ENCODE results near the gene AXDND1. TPM values are rescaled to one million over a fixed set of nuclear protein-coding genes. Genes with fewer than 3 reads are reported as not detected.

Gene AXDND1
- total and polyA plus RNA-seq, 2 of the 8 experiments (the other 6 are each of a cell fraction or from before 2014, with no cell fraction given), result 0.61 TPM; not detected in 1

GRCh38 chr1:179598631-179599030, 232.9 kb downstream of the AXDND1 start:
- Histone ChIP-seq H3K23ac (ENCODE audit: insufficient read length) (no peak overlapping the region), H3K27me3 (replicated peaks in 1 of 4; ENCODE audit: control insufficient read depth in 3 of 4, extremely low read depth in 1 of 4, insufficient read depth in 3 of 4, low read length in 3 of 4) (no peaks in the 10 kb centered on the region), H2BK12ac (ENCODE audit: low read depth, low read length) (no peak overlapping the region), H3K23me2 (ENCODE audit: low read depth, low read length) (no peaks in the 10 kb centered on the region), H4K8ac (ENCODE audit: extremely low read depth, insufficient read depth, low read length) (no peak overlapping the region), H3K79me1 (ENCODE audit: low read depth, low read length) (no peaks in the 10 kb centered on the region), H3K14ac (ENCODE audit: insufficient read length) (no peak overlapping the region), H3K18ac (ENCODE audit: extremely low read depth, low read length) (no peak overlapping the region), H3K56ac (replicated peaks; ENCODE audit: insufficient read length, low read depth, low read length) (no peak overlapping the region), H3K4me1 (replicated peaks in 1 of 4; ENCODE audit: control insufficient read depth in 3 of 4, insufficient read depth in 4 of 4, low read length in 3 of 4) (no peaks in the 10 kb centered on the region), H2BK15ac (ENCODE audit: low read length) (no peak overlapping the region), H2AK5ac (ENCODE audit: low read depth, low read length) (no peak overlapping the region), H3K79me2 (ENCODE audit: control insufficient read depth in 1 of 2, insufficient read depth in 2 of 2, low read length in 2 of 2) (no peaks in the 10 kb centered on the region), H2BK120ac (replicated peaks; ENCODE audit: low read depth, low read length) (no peak overlapping the region), H3K4me2 (ENCODE audit: insufficient read depth in 1 of 2, low read depth in 2 of 2, low read length in 2 of 2) (no peak overlapping the region), H2BK20ac (ENCODE audit: low read length) (no peak overlapping the region), H4K91ac (replicated peaks; ENCODE audit: insufficient read length, low read length) (no peak overlapping the region), H3K4ac (replicated peaks; ENCODE audit: insufficient read length, low read depth, low read length) (no peak overlapping the region), H2BK5ac (ENCODE audit: low read depth, low read length) (no peak overlapping the region), H4K5ac (ENCODE audit: insufficient read length, low read depth, low read length) (no peak overlapping the region), H3K9me3 (ENCODE audit: insufficient read depth in 2 of 2, low read depth in 1 of 2, low read length in 1 of 2) (no peaks in the 10 kb centered on the region), H3K36me3 (ENCODE audit: control insufficient read depth in 2 of 4, insufficient read depth in 4 of 4, low read length in 3 of 4) (no peaks in the 10 kb centered on the region), H3K27ac (ENCODE audit: low read depth, low read length) (no peak overlapping the region), H2AFZ (ENCODE audit: low read length) (no peak overlapping the region), H3K4me3 (ENCODE audit: extremely low read depth in 1 of 4, insufficient read depth in 2 of 4, low read depth in 3 of 4, low read length in 4 of 4) (no peak overlapping the region), H3K9ac (replicated peaks in 1 of 4; ENCODE audit: extremely low read depth in 1 of 4, low read depth in 3 of 4, low read length in 3 of 4) (no peak overlapping the region), H4K20me1 (replicated peaks in 1 of 2; ENCODE audit: control insufficient read depth in 1 of 2, insufficient read depth in 2 of 2, low read length in 2 of 2) (no peaks in the 10 kb centered on the region)
- DNase-seq (ENCODE audit: low read depth in 1 of 2, low spot score in 2 of 2) (no peak), FAIRE-seq (no peak)
- POLR2A ChIA-PET (ENCODE audit: partially characterized antibody), result interaction anchor here (0.5 to 0.6 kb wide), 2 partner anchors 143 to 229 kb away, joined by 3 read pairs; no protein-coding TSS in a partner anchor
- CTCF ChIA-PET (ENCODE audit: partially characterized antibody), result interaction anchor here (0.7 to 2.1 kb wide), 10 partner anchors 9 to 270 kb away, joined by 3 to 6 read pairs (median 3); no protein-coding TSS in a partner anchor
- WGBS, 2 experiments (ENCODE audit: extremely low coverage in 1 of 2, insufficient coverage in 1 of 2, insufficient read length in 1 of 2, insufficient replicate concordance in 2 of 2, low coverage in 1 of 2, low lambda C conversion rate in 2 of 2, missing lambda C conversion rate in 1 of 2), result 92% methylated on average over 1 of the region's 1 CpG; no CpG with 5 or more reads in 1 of the 2 experiments
- no peak for TF ChIP-seq BCL11A (IDR thresholded peaks at IDR 0.05; ENCODE audit: low read depth in 2 of 2, low read length in 2 of 2)
- no peak for TF ChIP-seq RFX5 (IDR thresholded peaks at IDR 0.05; ENCODE audit: borderline replicate concordance, low read depth, low read length)
- no peak for TF ChIP-seq SUZ12 (IDR thresholded peaks at IDR 0.05; ENCODE audit: low read length)
- no peak for TF ChIP-seq BRCA1 (IDR thresholded peaks at IDR 0.05; ENCODE audit: low read depth, low read length)
- TF ChIP-seq EP300 (IDR thresholded peaks at IDR 0.05; ENCODE audit: borderline replicate concordance in 1 of 2, low read depth in 2 of 2, low read length in 2 of 2), result no peak
- no peak for TF ChIP-seq SIX5 (IDR thresholded peaks at IDR 0.05; ENCODE audit: low read depth, low read length)
- no peak for TF ChIP-seq RBBP5 (IDR thresholded peaks at IDR 0.05; ENCODE audit: borderline replicate concordance, low read depth, low read length)
- no peak for TF ChIP-seq HDAC6 (IDR thresholded peaks at IDR 0.05; ENCODE audit: low read depth, low read length)
- TF ChIP-seq SRF (IDR thresholded peaks at IDR 0.05; ENCODE audit: low read depth, low read length), result no peak
- TF ChIP-seq NANOG (IDR thresholded peaks at IDR 0.05; ENCODE audit: insufficient read depth, low read depth, low read length, poor library complexity, severe bottlenecking), result no peak
- TF ChIP-seq SIN3A (conservative IDR thresholded peaks at IDR 0.05 in 1 of 2, IDR thresholded peaks at IDR 0.05 in 1 of 2; ENCODE audit: low read depth in 1 of 2, low read length in 2 of 2), result no peak
- TF ChIP-seq MAFK (IDR thresholded peaks at IDR 0.05; ENCODE audit: low read depth, low read length), result no peak
- TF ChIP-seq PHF8 (conservative IDR thresholded peaks at IDR 0.05; ENCODE audit: low read depth, low read length), result no peak
- no peak for TF ChIP-seq EZH2 (IDR thresholded peaks at IDR 0.05; ENCODE audit: low read depth, low read length, severe bottlenecking)
